ENCODE measurements around the gene TPRG1L.

DNA sequence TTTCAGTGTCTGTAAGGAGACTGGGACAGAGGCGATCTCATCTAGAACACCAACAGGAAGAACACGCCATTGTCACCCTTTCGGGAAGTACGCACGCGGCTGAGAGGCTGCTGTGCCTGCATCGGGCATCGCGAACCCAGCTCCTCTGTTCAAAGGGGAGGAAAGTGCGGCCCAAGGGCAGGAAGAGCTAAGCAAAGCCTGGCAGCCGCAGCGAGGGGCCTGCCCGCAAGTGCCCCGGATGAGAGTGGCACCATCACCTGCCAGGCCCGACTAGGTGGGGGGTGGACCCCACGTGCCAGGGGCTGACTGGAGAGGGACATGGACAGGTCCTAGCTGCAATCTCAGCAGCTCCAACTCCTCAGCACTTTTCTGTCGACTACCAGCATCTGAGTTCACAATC is 7.5 kb downstream of the TPRG1L start:
- TF ChIP-seq CTCF (IDR thresholded peaks at IDR 0.05) (no peak), EZH2 (IDR thresholded peaks at IDR 0.05) (no peak)

Measured in neural progenitor cell (in vitro differentiated cells).